Kidney (tissue), 14 donors: ENCODE results near the gene STRC. TPM values are rescaled to one million over a fixed set of nuclear protein-coding genes. Genes with fewer than 3 reads are reported as not detected.

Experiments
- DNase-seq, 5 donors: peaks; one replicate each; pipeline ENCODE4 v3.0.0-alpha.2; 2013 to 2020
- FAIRE-seq: peaks from 2 replicates; lab custom pipeline; 2012; peaks lifted over from hg19 to GRCh38; lab: Jason Lieb, UNC
- H3K27ac ChIP-seq, 2 donors: one replicate each; pipeline ENCODE4 v1.7.0; 2013; ENCODE audit warnings: low read depth in 2 of 2, low read length in 2 of 2, inconsistent platforms in 1 of 2
- H3K27me3 ChIP-seq: one replicate; pipeline ENCODE4 v1.7.1; 2013; ENCODE audit warnings: low read length, inconsistent platforms; ENCODE audit not compliant: control insufficient read depth, insufficient read depth
- H3K36me3 ChIP-seq, 3 donors: one replicate each; pipeline versions ENCODE4 v1.7.0 to v1.7.1; 2013; ENCODE audit warnings: low read length in 3 of 3, control low read depth in 1 of 3, inconsistent platforms in 1 of 3; ENCODE audit not compliant: insufficient read depth in 3 of 3, control insufficient read depth in 2 of 3
- H3K4me1 ChIP-seq, 3 donors: one replicate each; pipeline versions ENCODE4 v1.7.0 to v1.7.1; 2013; ENCODE audit warnings: low read length in 3 of 3, inconsistent platforms in 1 of 3, low read depth in 1 of 3; ENCODE audit not compliant: control insufficient read depth in 2 of 3, insufficient read depth in 2 of 3
- H3K4me3 ChIP-seq, 3 donors: one replicate each; pipeline versions ENCODE4 v1.7.0 to v1.8.1; 2013; ENCODE audit warnings: low read length in 3 of 3, control low read depth in 1 of 3, inconsistent platforms in 1 of 3
- H3K9ac ChIP-seq, 3 donors: one replicate each; pipeline versions ENCODE4 v1.7.0 to v1.7.1; 2013; ENCODE audit warnings: low read length in 3 of 3, control low read depth in 1 of 3, inconsistent platforms in 1 of 3
- H3K9me3 ChIP-seq, 3 donors: one replicate each; pipeline versions ENCODE4 v1.7.0 to v1.7.1; 2013; ENCODE audit warnings: low read length in 3 of 3, control low read depth in 1 of 3, inconsistent platforms in 1 of 3; ENCODE audit not compliant: control insufficient read depth in 2 of 3, insufficient read depth in 1 of 3
- intact Hi-C: fragments of 100-400 bp; cut with DNase I; formaldehyde crosslinking; loops from one replicate; pipeline ENCODE4 v1.11.1; 2022
- polyA plus RNA-seq: library from polyadenylated mRNA; stranded (reverse); fragments of 350-450 nt; fragmentation: Illumina TruSeq; extraction: RNeasy Lipid Tissue Mini Kit (QIAGEN cat#74804); gene quantifications from one replicate; pipeline ENCODE4 v1.2.3, GENCODE V29; 2014; ENCODE audit warnings: low read depth, low replicate concordance; ENCODE audit not compliant: insufficient read depth
- total RNA-seq: library from RNA; stranded (reverse); fragmentation: NEBNext Ultra II Directional; extraction: Animal tissue kit (Norgen Biotek cat#: 25700); gene quantifications from one replicate; pipeline ENCODE4 v1.2.1, GENCODE V29; 2021
- TF ChIP-seq, protein P1 (sequence below): IDR thresholded peaks from 3 replicates; pipeline ENCODE4 v1.5.1; 2012; ENCODE audit warnings: mild to moderate bottlenecking, moderate library complexity, borderline replicate concordance; ENCODE audit not compliant: insufficient read depth; ENCODE audit errors: extremely low read depth
- donor health status: control.
- donor health status: control.
- donor health status: control.
- donor health status: control.
- donor health status: control.
- donor health status: DM: yes; HTN: yes; CAD: no.
- donor health status: Normal renal cell carcinoma (clear cell type).

The STRC gene
- total and polyA plus RNA-seq, 2 donors from 2014 or later: 0.19 to 0.22 TPM

DNA sequence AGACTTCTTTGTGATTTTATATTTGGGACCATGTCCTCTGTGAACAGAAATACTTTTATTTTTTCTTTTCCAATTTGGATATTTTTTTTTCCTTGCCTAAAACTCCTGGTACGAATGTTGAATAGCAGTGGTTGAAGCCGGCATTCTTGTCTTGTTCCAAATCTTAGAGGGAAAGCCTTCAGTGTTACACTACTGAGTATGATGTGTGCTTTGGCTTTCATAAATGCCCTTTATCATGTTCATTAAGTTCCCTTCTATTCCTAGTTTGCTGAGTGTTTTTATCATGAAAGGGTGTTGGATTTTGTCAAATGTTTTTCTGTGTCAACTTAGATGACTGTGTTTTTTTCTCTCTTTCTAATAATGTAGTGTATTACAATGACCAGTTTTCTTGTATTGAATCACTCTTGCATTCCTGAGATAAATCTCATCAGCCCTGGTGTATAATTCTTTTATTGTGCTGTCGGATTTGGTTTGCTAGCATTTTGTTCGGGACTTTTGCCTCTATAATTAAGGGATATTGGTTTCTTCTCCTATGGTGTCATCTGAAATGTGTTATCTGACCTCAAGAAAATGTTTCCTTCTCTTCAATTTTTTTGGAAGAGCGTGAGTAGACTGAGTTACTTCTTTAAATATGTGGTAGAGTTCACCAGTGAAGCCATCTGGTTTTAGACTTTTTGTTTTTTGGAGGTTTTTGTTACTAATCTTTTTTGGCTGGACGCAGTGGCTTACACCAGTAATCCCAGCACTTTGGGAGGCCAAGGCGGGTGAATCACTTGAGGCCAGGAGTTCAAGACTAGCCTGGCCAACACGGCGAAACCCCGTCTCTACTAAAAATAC is 67.9 kb downstream of the STRC start:
- no peaks in the 10 kb centered on the region for H3K27me3 ChIP-seq
- no peaks in the 10 kb centered on the region for H3K9me3 ChIP-seq
- H3K36me3 ChIP-seq: no peaks in the 10 kb centered on the region
- DNase-seq: no peak
- TF ChIP-seq, protein P1, sequence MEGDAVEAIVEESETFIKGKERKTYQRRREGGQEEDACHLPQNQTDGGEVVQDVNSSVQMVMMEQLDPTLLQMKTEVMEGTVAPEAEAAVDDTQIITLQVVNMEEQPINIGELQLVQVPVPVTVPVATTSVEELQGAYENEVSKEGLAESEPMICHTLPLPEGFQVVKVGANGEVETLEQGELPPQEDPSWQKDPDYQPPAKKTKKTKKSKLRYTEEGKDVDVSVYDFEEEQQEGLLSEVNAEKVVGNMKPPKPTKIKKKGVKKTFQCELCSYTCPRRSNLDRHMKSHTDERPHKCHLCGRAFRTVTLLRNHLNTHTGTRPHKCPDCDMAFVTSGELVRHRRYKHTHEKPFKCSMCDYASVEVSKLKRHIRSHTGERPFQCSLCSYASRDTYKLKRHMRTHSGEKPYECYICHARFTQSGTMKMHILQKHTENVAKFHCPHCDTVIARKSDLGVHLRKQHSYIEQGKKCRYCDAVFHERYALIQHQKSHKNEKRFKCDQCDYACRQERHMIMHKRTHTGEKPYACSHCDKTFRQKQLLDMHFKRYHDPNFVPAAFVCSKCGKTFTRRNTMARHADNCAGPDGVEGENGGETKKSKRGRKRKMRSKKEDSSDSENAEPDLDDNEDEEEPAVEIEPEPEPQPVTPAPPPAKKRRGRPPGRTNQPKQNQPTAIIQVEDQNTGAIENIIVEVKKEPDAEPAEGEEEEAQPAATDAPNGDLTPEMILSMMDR: no peak
- no peak overlapping the region for H3K4me3 ChIP-seq
- no peak overlapping the region for H3K9ac ChIP-seq
- H3K27ac ChIP-seq: no peak overlapping the region
- H3K4me1 ChIP-seq: no peaks in the 10 kb centered on the region
- FAIRE-seq: no peak
- intact Hi-C loops: no loop called here

Other genes with a start within 250 kb of the STRC start
- gene ZSCAN29, start 247.8 kb downstream of the STRC start, total RNA-seq: 22.1 TPM
- 3.2 TPM for gene ZSCAN29, start 247.8 kb downstream of the STRC start, polyA plus RNA-seq
- gene TUBGCP4, start 247.7 kb downstream of the STRC start, total RNA-seq: 12.9 TPM
- 2.7 TPM for gene TUBGCP4, start 247.7 kb downstream of the STRC start, polyA plus RNA-seq
- 47.4 TPM for gene TP53BP1, start 125.6 kb downstream of the STRC start, total RNA-seq
- gene TP53BP1, start 125.6 kb downstream of the STRC start, polyA plus RNA-seq: 15.9 TPM
- 9.3 TPM for gene MAP1A, start 101.2 kb downstream of the STRC start, total RNA-seq
- gene MAP1A, start 101.2 kb downstream of the STRC start, polyA plus RNA-seq: 2.7 TPM
- 64.6 TPM for gene PPIP5K1, start 28.6 kb downstream of the STRC start, total RNA-seq
- gene PPIP5K1, start 28.6 kb downstream of the STRC start, polyA plus RNA-seq: 7.7 TPM
- gene CKMT1B, start 24.8 kb downstream of the STRC start, total RNA-seq: 14.5 TPM
- gene CKMT1B, start 24.8 kb downstream of the STRC start, polyA plus RNA-seq: 9.2 TPM
- 6.5 TPM for gene CATSPER2, start 30.0 kb upstream of the STRC start, total RNA-seq
- 1.9 TPM for gene CATSPER2, start 30.0 kb upstream of the STRC start, polyA plus RNA-seq
- gene CKMT1A, start 75.1 kb upstream of the STRC start, total RNA-seq: 15.1 TPM
- 19.9 TPM for gene CKMT1A, start 75.1 kb upstream of the STRC start, polyA plus RNA-seq
- 404 TPM for gene PDIA3, start 127.6 kb upstream of the STRC start, total RNA-seq
- gene PDIA3, start 127.6 kb upstream of the STRC start, polyA plus RNA-seq: 414 TPM
- 2.5 TPM for gene ELL3, start 158.2 kb upstream of the STRC start, total RNA-seq
- gene ELL3, start 158.2 kb upstream of the STRC start, polyA plus RNA-seq: 2.7 TPM
- 788 TPM for gene SERF2, start 173.5 kb upstream of the STRC start, total RNA-seq
- 2,452 TPM for gene SERF2, start 173.5 kb upstream of the STRC start, polyA plus RNA-seq
- 0.13 TPM for gene SERINC4, start 181.4 kb upstream of the STRC start, total RNA-seq
- 0.47 TPM for gene SERINC4, start 181.4 kb upstream of the STRC start, polyA plus RNA-seq
- gene HYPK, start 181.8 kb upstream of the STRC start, total RNA-seq: 10.2 TPM
- gene HYPK, start 181.8 kb upstream of the STRC start, polyA plus RNA-seq: 7.7 TPM
- gene MFAP1, start 205.9 kb upstream of the STRC start, total RNA-seq: 25.3 TPM
- 28.1 TPM for gene MFAP1, start 205.9 kb upstream of the STRC start, polyA plus RNA-seq
- gene WDR76, start 208.2 kb upstream of the STRC start, total RNA-seq: 4.8 TPM
- 0.73 TPM for gene WDR76, start 208.2 kb upstream of the STRC start, polyA plus RNA-seq